Measurements from ENCODE around the gene NLN.
A peak's percentile ranks its signal among the peaks of the same experiment; 100 is the strongest.
"Not testable (repeated sequence)": the region's sequence is repeated elsewhere in the genome, so short reads cannot be mapped to it uniquely, and the experiment has no call there.

NLN gene

DNA sequence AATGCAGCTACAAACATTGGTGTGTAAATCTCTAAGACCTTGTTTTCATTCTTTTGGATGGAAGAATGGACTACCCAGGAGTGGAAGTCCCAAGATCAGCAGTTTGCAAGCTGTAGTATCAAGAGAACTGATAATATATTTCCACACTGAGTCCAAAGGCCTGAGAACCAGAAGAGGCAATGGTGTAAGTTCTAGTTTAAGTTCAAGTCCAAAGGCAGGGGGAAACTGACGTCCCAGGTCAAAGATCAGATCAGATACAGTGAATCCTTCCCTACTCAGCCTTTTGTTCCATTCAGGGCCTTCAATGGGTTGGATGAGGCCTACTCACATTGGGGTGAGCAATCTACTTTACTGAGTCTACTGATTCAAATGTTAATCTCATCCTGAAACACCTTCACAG, 124.1 kb downstream of the NLN start:
- H3K14ac ChIP-seq (ENCODE audit: low read length), result no peak overlapping the region
- H3K4ac ChIP-seq (ENCODE audit: low read depth, low read length), result no peak overlapping the region
- no peak overlapping the region for H3K4me3 ChIP-seq (ENCODE audit: low read depth, low read length)
- DNase-seq, result no peak
- H4K8ac ChIP-seq (ENCODE audit: low read depth, low read length), result no peak overlapping the region
- H3K4me2 ChIP-seq (ENCODE audit: low read length), result no peak overlapping the region
- no peak overlapping the region for H4K91ac ChIP-seq (ENCODE audit: low read depth, low read length)
- H3K9ac ChIP-seq (ENCODE audit: low read length), result no peak overlapping the region
- no peak overlapping the region for H3K18ac ChIP-seq (ENCODE audit: low read length)
- no peaks in the 10 kb centered on the region for H3K79me1 ChIP-seq (ENCODE audit: low read length)
- H3K23ac ChIP-seq (ENCODE audit: low read length), result no peak overlapping the region
- no peak overlapping the region for H2BK12ac ChIP-seq (ENCODE audit: low read length)
- no peaks in the 10 kb centered on the region for H3K79me2 ChIP-seq (ENCODE audit: control insufficient read depth, insufficient read depth, low read length, poor library complexity)
- no peak overlapping the region for H4K12ac ChIP-seq (ENCODE audit: low read depth, low read length)
- WGBS (ENCODE audit: extremely low coverage, insufficient coverage, insufficient read length), result no CpG with 5 or more reads among the region's 1 CpG
- no peak overlapping the region for H3K27ac ChIP-seq (ENCODE audit: low read depth, low read length)
- H3K36me3 ChIP-seq (ENCODE audit: control insufficient read depth in 1 of 2, insufficient read depth in 2 of 2, low read length in 2 of 2), result no peaks in the 10 kb centered on the region
- H2AFZ ChIP-seq (ENCODE audit: insufficient read depth, low read length, poor library complexity), result no peak overlapping the region
- H3K9me3 ChIP-seq (ENCODE audit: insufficient read depth, low read depth, low read length), result no peaks in the 10 kb centered on the region
- no peaks in the 10 kb centered on the region for H3K27me3 ChIP-seq (ENCODE audit: insufficient read depth, low read length)
- H2BK120ac ChIP-seq (ENCODE audit: insufficient read depth, low read length, poor library complexity), result no peak overlapping the region
- no peak overlapping the region for H2AK5ac ChIP-seq (ENCODE audit: low read length)
- H3K4me1 ChIP-seq (ENCODE audit: control insufficient read depth in 1 of 2, insufficient read depth in 2 of 2, low read length in 2 of 2), result no peaks in the 10 kb centered on the region
- no peak overlapping the region for H2BK5ac ChIP-seq (ENCODE audit: low read depth, low read length, poor library complexity)

DNA sequence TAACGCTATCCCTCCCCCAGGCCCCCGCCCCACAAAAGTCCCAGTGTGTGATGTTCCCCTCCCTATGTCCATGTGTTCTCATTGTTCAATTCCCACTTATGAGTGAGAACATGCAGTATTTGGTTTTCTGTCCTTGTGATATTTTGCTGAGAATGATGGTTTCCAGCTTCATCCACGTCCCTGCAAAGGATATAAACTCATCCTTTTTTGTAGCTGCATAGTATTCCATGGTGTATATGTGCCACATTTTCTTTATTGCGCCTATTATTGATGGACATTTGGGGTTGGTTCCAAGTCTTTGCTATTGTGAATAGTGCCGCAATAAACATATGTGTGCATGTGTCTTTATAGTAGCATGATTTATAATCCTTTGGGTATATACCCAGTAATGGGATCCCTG, 125.0 kb downstream of the NLN start:
- H3K9ac ChIP-seq (ENCODE audit: low read length); H2BK5ac ChIP-seq (ENCODE audit: low read depth, low read length, poor library complexity); H3K27me3 ChIP-seq (ENCODE audit: insufficient read depth, low read length); H3K4ac ChIP-seq (ENCODE audit: low read depth, low read length); H3K4me2 ChIP-seq (ENCODE audit: low read length); H3K4me3 ChIP-seq (ENCODE audit: low read depth, low read length); H4K91ac ChIP-seq (ENCODE audit: low read depth, low read length); H3K79me1 ChIP-seq (ENCODE audit: low read length); H3K18ac ChIP-seq (ENCODE audit: low read length); H3K79me2 ChIP-seq (ENCODE audit: control insufficient read depth, insufficient read depth, low read length, poor library complexity); H2BK12ac ChIP-seq (ENCODE audit: low read length); H4K8ac ChIP-seq (ENCODE audit: low read depth, low read length); H4K12ac ChIP-seq (ENCODE audit: low read depth, low read length); H3K23ac ChIP-seq (ENCODE audit: low read length); H3K14ac ChIP-seq (ENCODE audit: low read length); H3K36me3 ChIP-seq (ENCODE audit: control insufficient read depth in 1 of 2, insufficient read depth in 2 of 2, low read length in 2 of 2); H2AFZ ChIP-seq (ENCODE audit: insufficient read depth, low read length, poor library complexity); H3K4me1 ChIP-seq (ENCODE audit: control insufficient read depth in 1 of 2, insufficient read depth in 2 of 2, low read length in 2 of 2); H3K9me3 ChIP-seq (ENCODE audit: insufficient read depth, low read depth, low read length); H2AK5ac ChIP-seq (ENCODE audit: low read length); H2BK120ac ChIP-seq (ENCODE audit: insufficient read depth, low read length, poor library complexity); H3K27ac ChIP-seq (ENCODE audit: low read depth, low read length); DNase-seq: not testable (repeated sequence)
- no CpG with 5 or more reads among the region's 5 CpGs for WGBS (ENCODE audit: extremely low coverage, insufficient coverage, insufficient read length)

DNA sequence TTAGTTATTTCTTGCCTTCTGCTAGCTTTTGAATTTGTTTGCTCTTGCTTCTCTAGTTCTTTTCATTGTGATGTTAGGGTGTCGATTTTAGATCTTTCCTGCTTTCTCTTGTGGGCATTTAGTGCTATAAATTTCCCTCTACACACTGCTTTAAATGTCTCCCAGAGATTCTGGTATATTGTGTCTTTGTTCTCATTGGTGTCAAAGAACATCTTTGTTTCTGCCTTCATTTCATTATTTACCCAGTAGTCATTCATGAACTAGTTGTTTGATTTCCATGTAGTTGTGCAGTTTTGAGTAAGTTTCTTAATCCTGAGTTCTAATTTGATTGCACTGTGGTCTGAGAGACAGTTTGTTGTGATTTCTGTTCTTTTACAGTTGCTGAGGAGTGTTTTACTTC, 127.9 kb downstream of the NLN start:
- H4K12ac ChIP-seq (ENCODE audit: low read depth, low read length); H2AFZ ChIP-seq (ENCODE audit: insufficient read depth, low read length, poor library complexity); DNase-seq; H2AK5ac ChIP-seq (ENCODE audit: low read length); H3K9me3 ChIP-seq (ENCODE audit: insufficient read depth, low read depth, low read length); H3K79me1 ChIP-seq (ENCODE audit: low read length); H3K9ac ChIP-seq (ENCODE audit: low read length); H3K27me3 ChIP-seq (ENCODE audit: insufficient read depth, low read length); H3K14ac ChIP-seq (ENCODE audit: low read length); H3K18ac ChIP-seq (ENCODE audit: low read length); H3K4ac ChIP-seq (ENCODE audit: low read depth, low read length); H2BK5ac ChIP-seq (ENCODE audit: low read depth, low read length, poor library complexity); H3K23ac ChIP-seq (ENCODE audit: low read length); H2BK120ac ChIP-seq (ENCODE audit: insufficient read depth, low read length, poor library complexity); H3K27ac ChIP-seq (ENCODE audit: low read depth, low read length); H3K79me2 ChIP-seq (ENCODE audit: control insufficient read depth, insufficient read depth, low read length, poor library complexity); H3K4me3 ChIP-seq (ENCODE audit: low read depth, low read length); H3K4me2 ChIP-seq (ENCODE audit: low read length); H3K4me1 ChIP-seq (ENCODE audit: control insufficient read depth in 1 of 2, insufficient read depth in 2 of 2, low read length in 2 of 2); H4K91ac ChIP-seq (ENCODE audit: low read depth, low read length); H2BK12ac ChIP-seq (ENCODE audit: low read length); H3K36me3 ChIP-seq (ENCODE audit: control insufficient read depth in 1 of 2, insufficient read depth in 2 of 2, low read length in 2 of 2); H4K8ac ChIP-seq (ENCODE audit: low read depth, low read length): not testable (repeated sequence)
- no CpG with 5 or more reads among the region's 1 CpG for WGBS (ENCODE audit: extremely low coverage, insufficient coverage, insufficient read length)

- Histone ChIP-seq H3K4me2 (ENCODE audit: low read length) (no peak overlapping the region), H3K4ac (ENCODE audit: low read depth, low read length) (no peak overlapping the region), H3K4me3 (ENCODE audit: low read depth, low read length) (no peak overlapping the region), H2AK5ac (ENCODE audit: low read length) (no peak overlapping the region), H3K36me3 (ENCODE audit: control insufficient read depth in 1 of 2, insufficient read depth in 2 of 2, low read length in 2 of 2) (no peaks in the 10 kb centered on the region), H3K9ac (ENCODE audit: low read length) (no peak overlapping the region), H3K14ac (ENCODE audit: low read length) (no peak overlapping the region), H2BK12ac (ENCODE audit: low read length) (no peak overlapping the region), H4K91ac (ENCODE audit: low read depth, low read length) (no peak overlapping the region), H2AFZ (ENCODE audit: insufficient read depth, low read length, poor library complexity) (no peak overlapping the region), H3K23ac (ENCODE audit: low read length) (no peak overlapping the region), H2BK120ac (ENCODE audit: insufficient read depth, low read length, poor library complexity) (no peak overlapping the region), H4K12ac (ENCODE audit: low read depth, low read length) (no peak overlapping the region), H3K4me1 (ENCODE audit: control insufficient read depth in 1 of 2, insufficient read depth in 2 of 2, low read length in 2 of 2) (no peaks in the 10 kb centered on the region), H3K27ac (ENCODE audit: low read depth, low read length) (no peak overlapping the region), H3K79me2 (ENCODE audit: control insufficient read depth, insufficient read depth, low read length, poor library complexity) (no peaks in the 10 kb centered on the region), H2BK5ac (ENCODE audit: low read depth, low read length, poor library complexity) (no peak overlapping the region), H3K79me1 (ENCODE audit: low read length) (no peaks in the 10 kb centered on the region), H4K8ac (ENCODE audit: low read depth, low read length) (no peak overlapping the region), H3K27me3 (ENCODE audit: insufficient read depth, low read length) (no peaks in the 10 kb centered on the region), H3K9me3 (ENCODE audit: insufficient read depth, low read depth, low read length) (peaks cover 3% of the 10 kb centered on the region), H3K18ac (ENCODE audit: low read length) (no peak overlapping the region)
- DNase-seq, result peak; percentile 31 to 81
- no CpG with 5 or more reads among the region's 2 CpGs for WGBS (ENCODE audit: extremely low coverage, insufficient coverage, insufficient read length)
Measured at GRCh38 chr5:65854925-65855324, 132.9 kb downstream of the NLN start.
